Esophagus muscularis mucosa (tissue), 4 donors: ENCODE data around the gene TGIF2. TPM values are rescaled to one million over a fixed set of nuclear protein-coding genes. Genes with fewer than 3 reads are reported as not detected.
"Not testable (repeated sequence)": the region's sequence is repeated elsewhere in the genome, so short reads cannot be mapped to it uniquely, and the experiment has no call there.

Experiments used
- DNase-seq: peaks from one replicate; pipeline ENCODE4 v3.0.0-alpha.2; 2017; ENCODE audit errors: extremely low spot score
- H3K27ac ChIP-seq, 4 donors: fragments of 200-600 bp; sonication (generic); replicated peaks in 1 of 4; 1 replicate in 3 of 4; 2 replicates in 1 of 4; pipeline ENCODE4 v1.5.1; 2016 to 2019; ENCODE audit warnings: mild to moderate bottlenecking in 1 of 4
- H3K27me3 ChIP-seq, 4 donors: fragments of 200-600 bp; sonication (generic); one replicate each; pipeline versions ENCODE4 v1.5.1 to v1.6.0; 2016 to 2019
- H3K36me3 ChIP-seq, 4 donors: fragments of 200-600 bp; sonication (generic); one replicate each; pipeline ENCODE4 v1.5.1; 2016 to 2019
- H3K4me1 ChIP-seq, 4 donors: fragments of 200-600 bp; sonication (generic); one replicate each; pipeline ENCODE4 v1.5.1; 2016 to 2019
- H3K4me3 ChIP-seq, 4 donors: fragments of 200-600 bp; sonication (generic); 1 replicate in 2 of 4; 2 replicates in 2 of 4; pipeline ENCODE4 v1.5.1; 2016 to 2019; ENCODE audit warnings: mild to moderate bottlenecking in 4 of 4, moderate library complexity in 1 of 4
- H3K9me3 ChIP-seq, 4 donors: fragments of 200-600 bp; sonication (generic); 1 replicate in 3 of 4; 2 replicates in 1 of 4; pipeline ENCODE4 v1.5.1; 2016 to 2019
- CTCF ChIP-seq, 3 experiments: fragments of 200-600 bp in 2 of 3; fragments of 450-650 bp in 1 of 3; sonication (generic) in 2 of 3; IDR thresholded peaks; one replicate each; pipeline ENCODE4 v1.5.1; 2017 to 2019; ENCODE audit warnings: antibody characterized with exemption in 3 of 3, mild to moderate bottlenecking in 2 of 3, moderate library complexity in 1 of 3
- EP300 ChIP-seq: sonication (generic); formaldehyde crosslinking; IDR thresholded peaks from one replicate; pipeline ENCODE4 v1.6.1; 2017; ENCODE audit warnings: antibody characterized with exemption
- POLR2A ChIP-seq: fragments of 450-650 bp; IDR thresholded peaks from one replicate; pipeline ENCODE4 v1.6.1; 2017; ENCODE audit warnings: antibody characterized with exemption, moderate library complexity, mild to moderate bottlenecking, low read depth
- POLR2AphosphoS5 ChIP-seq, 2 donors: sonication (generic); formaldehyde crosslinking; IDR thresholded peaks; one replicate each; pipeline ENCODE4 v1.6.1; 2017; ENCODE audit warnings: antibody characterized with exemption in 2 of 2
- whole genome bisulfite sequencing: methylation state at CpG from one replicate; pipeline ENCODE4 v1.1.5; 2018; 5-methylcytosine and 5-hydroxymethylcytosine counted together
- intact Hi-C: fragments of 100-400 bp; cut with DNase I; formaldehyde crosslinking; loops from one replicate; pipeline ENCODE4 v1.15.1; 2023
- small RNA-seq, 3 donors: library from RNA; depleted of rRNA; stranded (forward); fragments of <200 nt; gene quantifications; one replicate each; pipeline ENCODE3, GENCODE V24; 2016
- total RNA-seq, 4 donors: library from RNA; depleted of rRNA; stranded (reverse); fragments of >200 nt; gene quantifications; one replicate each; pipeline versions ENCODE4 v1.1.0 to v1.2.1, GENCODE V29; 2016

The TGIF2 gene
- total RNA-seq, 4 donors from 2014 or later = 5.8 to 18.5 (median 10.6) TPM

- 83% methylated on average over 7 of the region's 9 CpGs for WGBS
- H3K27me3 ChIP-seq = no peaks in the 10 kb centered on the region
- TF ChIP-seq POLR2A = no peak
- no peak for TF ChIP-seq POLR2AphosphoS5 (IDR thresholded peaks at IDR 0.05)
- no peak for TF ChIP-seq CTCF (IDR thresholded peaks at IDR 0.05)
- no peak for TF ChIP-seq EP300
- DNase-seq = no peak
- H3K9me3 ChIP-seq = no peaks in the 10 kb centered on the region
- H3K27ac ChIP-seq = no peak overlapping the region
- H3K4me3 ChIP-seq = no peak overlapping the region
- no peaks in the 10 kb centered on the region for H3K4me1 ChIP-seq
- intact Hi-C loops = no loop called here
- H3K36me3 ChIP-seq = no peaks in the 10 kb centered on the region
Observed at GRCh38 chr20:36633285-36633772, 59.9 kb downstream of the TGIF2 start.

- Histone ChIP-seq H3K4me3 (no peak overlapping the region), H3K9me3 (no peaks in the 10 kb centered on the region), H3K36me3 (no peaks in the 10 kb centered on the region), H3K27ac (no peak overlapping the region), H3K4me1 (no peaks in the 10 kb centered on the region), H3K27me3 (no peaks in the 10 kb centered on the region)
- DNase-seq = no peak
- TF ChIP-seq POLR2AphosphoS5 (IDR thresholded peaks at IDR 0.05) (no peak), EP300 (no peak), CTCF (IDR thresholded peaks at IDR 0.05) (no peak), POLR2A (no peak)
- WGBS = 91% methylated on average over 10 of the region's 11 CpGs
- intact Hi-C loops = no loop called here
Observed at GRCh38 chr20:36634342-36634741, 60.9 kb downstream of the TGIF2 start.

GRCh38 chr20:36638876-36639400, 65.5 kb downstream of the TGIF2 start:
- DNase-seq, H3K9me3 ChIP-seq, H3K4me1 ChIP-seq, H3K27ac ChIP-seq, H3K36me3 ChIP-seq, H3K4me3 ChIP-seq, H3K27me3 ChIP-seq, intact Hi-C loops: not testable (repeated sequence)
- WGBS = 91% methylated on average over 12 of the region's 12 CpGs

GRCh38 chr20:36641506-36641843, 68.1 kb downstream of the TGIF2 start:
- 94% methylated on average over 3 of the region's 3 CpGs for WGBS
- intact Hi-C loops = no loop called here
- Histone ChIP-seq H3K36me3 (no peaks in the 10 kb centered on the region), H3K4me3 (no peak overlapping the region), H3K27ac (no peak overlapping the region), H3K27me3 (no peaks in the 10 kb centered on the region), H3K4me1 (no peaks in the 10 kb centered on the region), H3K9me3 (no peaks in the 10 kb centered on the region)
- no peak for DNase-seq
- no peak for TF ChIP-seq CTCF (IDR thresholded peaks at IDR 0.05)
- no peak for TF ChIP-seq POLR2AphosphoS5 (IDR thresholded peaks at IDR 0.05)
- no peak for TF ChIP-seq EP300
- no peak for TF ChIP-seq POLR2A

DNA sequence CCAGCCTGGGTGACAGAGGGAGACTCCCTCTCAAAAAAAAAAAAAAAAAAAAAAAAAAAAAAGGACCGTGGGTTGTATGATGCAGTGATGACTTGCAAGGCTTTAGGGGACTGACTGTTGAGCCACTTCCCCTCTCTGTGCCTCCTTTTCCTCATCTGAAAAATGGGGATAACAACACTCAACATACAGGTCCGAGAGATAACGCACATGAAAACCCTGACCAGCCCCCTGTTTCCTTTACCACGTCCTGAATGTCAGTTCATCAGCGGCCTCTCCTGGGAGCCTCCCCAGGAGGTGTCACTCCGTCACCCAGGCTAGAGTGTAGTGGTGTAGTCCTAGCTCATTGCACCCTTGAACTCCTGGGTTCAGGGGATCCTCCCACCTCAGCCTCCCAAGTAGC, 68.7 kb downstream of the TGIF2 start:
- Histone ChIP-seq H3K36me3 (no peaks in the 10 kb centered on the region), H3K4me3 (no peak overlapping the region), H3K27ac (no peak overlapping the region), H3K9me3 (no peaks in the 10 kb centered on the region), H3K4me1 (no peaks in the 10 kb centered on the region), H3K27me3 (no peaks in the 10 kb centered on the region)
- intact Hi-C loops = no loop called here
- TF ChIP-seq CTCF (IDR thresholded peaks at IDR 0.05) (no peak), POLR2AphosphoS5 (IDR thresholded peaks at IDR 0.05) (no peak), EP300 (no peak), POLR2A (no peak)
- WGBS = 55% methylated on average over 5 of the region's 6 CpGs
- no peak for DNase-seq

Small RNA genes within 50 kb of the gene (small RNA-seq; reads per million reads assigned to genes)
- gene RF00017 = 0 reads per million in 3 donors

Other genes with a start within 250 kb of the TGIF2 start
- gene MYL9, start 32.1 kb upstream of the TGIF2 start, total RNA-seq = 1,000 to 10,000 TPM; 2,169 to 3,466 (median 2,516) TPM
- 10 to 100 TPM; 60.2 to 94.8 (median 81.6) TPM for gene RAB5IF, start 32.2 kb downstream of the TGIF2 start, total RNA-seq
- under 1 TPM; 0.26 to 0.99 (median 0.35) TPM for gene SLA2, start 72.6 kb downstream of the TGIF2 start, total RNA-seq
- gene NDRG3, start 172.5 kb downstream of the TGIF2 start, total RNA-seq = 10 to 100 TPM; 17.1 to 22.8 (median 22.3) TPM
- gene DSN1, start 200.2 kb downstream of the TGIF2 start, total RNA-seq = 1 to 10 TPM; 5.1 to 7.5 (median 6.3) TPM